Lower leg skin (tissue), 3 donors: ENCODE measurements around the gene IL3.

Experiments used
- POLR2A ChIP-seq, 2 donors: fragments of 450-650 bp; IDR thresholded peaks; one replicate each; pipeline ENCODE4 v1.6.1; 2016 to 2017; ENCODE audit warnings: antibody characterized with exemption in 2 of 2, mild to moderate bottlenecking in 1 of 2, moderate library complexity in 1 of 2
- TF ChIP-seq, protein P1 (sequence below), 3 donors: fragments of 450-650 bp; IDR thresholded peaks; one replicate each; pipeline ENCODE4 v1.5.1; 2016; ENCODE audit warnings: antibody characterized with exemption in 3 of 3, mild to moderate bottlenecking in 3 of 3, moderate library complexity in 2 of 3

GRCh38 chr5:132071338-132071707 lies 10.9 kb downstream of the IL3 start:
- TF ChIP-seq, protein P1, sequence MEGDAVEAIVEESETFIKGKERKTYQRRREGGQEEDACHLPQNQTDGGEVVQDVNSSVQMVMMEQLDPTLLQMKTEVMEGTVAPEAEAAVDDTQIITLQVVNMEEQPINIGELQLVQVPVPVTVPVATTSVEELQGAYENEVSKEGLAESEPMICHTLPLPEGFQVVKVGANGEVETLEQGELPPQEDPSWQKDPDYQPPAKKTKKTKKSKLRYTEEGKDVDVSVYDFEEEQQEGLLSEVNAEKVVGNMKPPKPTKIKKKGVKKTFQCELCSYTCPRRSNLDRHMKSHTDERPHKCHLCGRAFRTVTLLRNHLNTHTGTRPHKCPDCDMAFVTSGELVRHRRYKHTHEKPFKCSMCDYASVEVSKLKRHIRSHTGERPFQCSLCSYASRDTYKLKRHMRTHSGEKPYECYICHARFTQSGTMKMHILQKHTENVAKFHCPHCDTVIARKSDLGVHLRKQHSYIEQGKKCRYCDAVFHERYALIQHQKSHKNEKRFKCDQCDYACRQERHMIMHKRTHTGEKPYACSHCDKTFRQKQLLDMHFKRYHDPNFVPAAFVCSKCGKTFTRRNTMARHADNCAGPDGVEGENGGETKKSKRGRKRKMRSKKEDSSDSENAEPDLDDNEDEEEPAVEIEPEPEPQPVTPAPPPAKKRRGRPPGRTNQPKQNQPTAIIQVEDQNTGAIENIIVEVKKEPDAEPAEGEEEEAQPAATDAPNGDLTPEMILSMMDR (IDR thresholded peaks at IDR 0.05) = no peak
- no peak for TF ChIP-seq POLR2A (IDR thresholded peaks at IDR 0.05)
